ENCODE results near the gene ATP5PF.

GRCh38 chr21:25710550-25710949 is 24.2 kb downstream of the ATP5PF start:
- TF ChIP-seq CTCF (conservative IDR thresholded peaks at IDR 0.05; ENCODE audit: low read length) (no peak), EZH2phosphoT487 (IDR thresholded peaks at IDR 0.05; ENCODE audit: borderline replicate concordance, low read depth, low read length) (no peak)
